SK-N-SH (cell line): ENCODE data around the gene PPP1R15B. TPM values are rescaled to one million over a fixed set of nuclear protein-coding genes. Genes with fewer than 3 reads are reported as not detected.

ENCODE experiments used
- CTCF ChIA-PET: fragments of 300-600, 350-600 bp; formaldehyde crosslinking; extraction: SDS; loops from one replicate; lab custom pipeline; 2021; lab: Yijun Ruan, JAX
- POLR2A ChIA-PET: fragments of 350-600 bp; sonication (Branson Sonifier 250); formaldehyde crosslinking; extraction: SDS; loops from one replicate; lab custom pipeline; 2020; ENCODE audit warnings: antibody characterized with exemption, inconsistent platforms; lab: Yijun Ruan, JAX
- DNase-seq: peaks from one replicate; pipeline ENCODE4 v3.0.0; 2012
- H2AFZ ChIP-seq: fragments of 200-600 bp; sonication (generic); 2 replicates; pipeline ENCODE4 v1.8.1; 2016; ENCODE audit warnings: antibody characterized with exemption, mild to moderate bottlenecking, low read depth
- H3F3A ChIP-seq: fragments of 200-600 bp; sonication (generic); replicated peaks from 2 replicates; pipeline ENCODE3; 2016; ENCODE audit warnings: antibody characterized with exemption, mild to moderate bottlenecking; ENCODE audit not compliant: insufficient read depth
- H3K27ac ChIP-seq, 2 experiments: fragments of 200-500 bp in 1 of 2; fragments of 200-600 bp in 1 of 2; sonication (Bioruptor generic) in 1 of 2; sonication (generic), shearing (Covaris generic) in 1 of 2; 2 replicates each; pipeline versions ENCODE4 v1.5.1 to v1.6.1; 2014 to 2016; ENCODE audit warnings: low read depth in 2 of 2, inconsistent platforms in 1 of 2, low read length in 1 of 2, mild to moderate bottlenecking in 1 of 2, mixed read lengths in 1 of 2
- H3K27me3 ChIP-seq: fragments of 200-600 bp; sonication (generic), shearing (Covaris generic); 2 replicates; pipeline ENCODE4 v1.6.1; 2016; ENCODE audit warnings: mixed run types; ENCODE audit not compliant: insufficient read depth
- H3K36me3 ChIP-seq, 2 experiments: fragments of 200-500 bp in 1 of 2; fragments of 200-600 bp in 1 of 2; sonication (Bioruptor generic) in 1 of 2; sonication (generic) in 1 of 2; replicated peaks in 1 of 2; 2 replicates each; pipeline versions ENCODE3 to v1.5.1; 2014 to 2016; ENCODE audit warnings: low read length in 1 of 2, mild to moderate bottlenecking in 1 of 2; ENCODE audit not compliant: insufficient read depth in 2 of 2, control insufficient read depth in 1 of 2
- H3K4me1 ChIP-seq, 2 experiments: fragments of 200-500 bp in 1 of 2; fragments of 200-600 bp in 1 of 2; sonication (Bioruptor generic) in 1 of 2; sonication (generic), shearing (Covaris generic) in 1 of 2; 2 replicates each; pipeline versions ENCODE4 v1.5.1 to v1.6.1; 2014 to 2016; ENCODE audit warnings: low read depth in 1 of 2, low read length in 1 of 2, mixed run types in 1 of 2; ENCODE audit not compliant: insufficient read depth in 2 of 2, control insufficient read depth in 1 of 2
- H3K4me2 ChIP-seq: fragments of 200-600 bp; sonication (generic), shearing (Covaris generic); 2 replicates; pipeline ENCODE4 v1.6.1; 2017; ENCODE audit warnings: mixed run types
- H3K4me3 ChIP-seq, 2 experiments: fragments of 200-500 bp in 1 of 2; fragments of 200-600 bp in 1 of 2; sonication (Bioruptor generic) in 1 of 2; sonication (generic), shearing (Covaris generic) in 1 of 2; 2 replicates each; pipeline versions ENCODE4 v1.5.1 to v1.8.1; 2014 to 2016; ENCODE audit warnings: low read depth in 2 of 2, inconsistent platforms in 1 of 2, low read length in 1 of 2, mild to moderate bottlenecking in 1 of 2, mixed read lengths in 1 of 2, moderate library complexity in 1 of 2
- H3K79me2 ChIP-seq: fragments of 200-600 bp; sonication (generic); 2 replicates; pipeline ENCODE4 v1.8.1; 2017; ENCODE audit warnings: mild to moderate bottlenecking; ENCODE audit not compliant: insufficient read depth
- H3K9ac ChIP-seq: fragments of 200-600 bp; sonication (generic); 2 replicates; pipeline ENCODE4 v1.6.1; 2017; ENCODE audit warnings: mixed run types
- H3K9me2 ChIP-seq: fragments of 200-600 bp; sonication (generic); 2 replicates; pipeline ENCODE4 v1.6.1; 2017; ENCODE audit warnings: mixed run types
- H3K9me3 ChIP-seq: fragments of 200-600 bp; sonication (generic); 2 replicates; pipeline ENCODE4 v1.6.1; 2017; ENCODE audit warnings: mixed run types, mild to moderate bottlenecking, moderate library complexity
- H4K20me1 ChIP-seq: fragments of 200-600 bp; sonication (generic); 2 replicates; pipeline ENCODE4 v1.6.1; 2017; ENCODE audit warnings: mild to moderate bottlenecking, mixed run types; ENCODE audit not compliant: insufficient read depth
- CTCF ChIP-seq: fragments of 200-600 bp; sonication (generic); IDR thresholded peaks from 2 replicates; pipeline ENCODE4 v1.6.1; 2017; ENCODE audit warnings: antibody characterized with exemption, mild to moderate bottlenecking, moderate library complexity
- EP300 ChIP-seq, 2 experiments: IDR thresholded peaks; 2 replicates each; pipeline versions ENCODE4 v1.4.0 to v1.6.1; 2012; ENCODE audit warnings: borderline replicate concordance in 1 of 2, low read depth in 1 of 2, low read length in 1 of 2
- FOSL2 ChIP-seq: IDR thresholded peaks from 2 replicates; pipeline ENCODE4 v1.4.0; 2012; ENCODE audit warnings: low read depth, mild to moderate bottlenecking, moderate library complexity, borderline replicate concordance
- GABPA ChIP-seq: IDR thresholded peaks from 2 replicates; pipeline ENCODE4 v1.4.0; 2012; ENCODE audit warnings: low read depth, mild to moderate bottlenecking
- IRF3 ChIP-seq: fragments of 150-350 bp; IDR thresholded peaks from 2 replicates; pipeline ENCODE4 v1.6.1; 2016; ENCODE audit warnings: mild to moderate bottlenecking, low read depth, low read length
- JUND ChIP-seq: IDR thresholded peaks from 2 replicates; pipeline ENCODE4 v1.4.0; 2012
- MAX ChIP-seq: IDR thresholded peaks from 2 replicates; pipeline ENCODE4 v1.4.0; 2012; ENCODE audit warnings: low read depth
- MEF2A ChIP-seq: IDR thresholded peaks from 2 replicates; pipeline ENCODE4 v1.4.0; 2012; ENCODE audit warnings: low read depth, borderline replicate concordance
- NFIC ChIP-seq: IDR thresholded peaks from 2 replicates; pipeline ENCODE4 v1.4.0; 2012; ENCODE audit warnings: borderline replicate concordance
- PBX3 ChIP-seq: IDR thresholded peaks from 2 replicates; pipeline ENCODE4; 2012
- POLR2AphosphoS5 ChIP-seq: IDR thresholded peaks from 2 replicates; pipeline ENCODE4 v1.6.1; 2012; ENCODE audit warnings: low read depth, low read length
- RAD21 ChIP-seq: IDR thresholded peaks from 2 replicates; pipeline ENCODE4 v1.6.1; 2012; ENCODE audit warnings: mild to moderate bottlenecking, low read length
- RCOR1 ChIP-seq: fragments of 150-350 bp; IDR thresholded peaks from 2 replicates; pipeline ENCODE4 v1.6.1; 2017; ENCODE audit warnings: antibody characterized with exemption, low read length
- SMC3 ChIP-seq: IDR thresholded peaks from 2 replicates; pipeline ENCODE4 v1.6.1; 2012; ENCODE audit warnings: low read depth, low read length, improper control_type of control experiment
- TAF1 ChIP-seq: IDR thresholded peaks from 2 replicates; pipeline ENCODE4 v1.6.1; 2012; ENCODE audit warnings: low read depth, mild to moderate bottlenecking, low read length, moderate library complexity, borderline replicate concordance
- USF1 ChIP-seq: IDR thresholded peaks from 2 replicates; pipeline ENCODE4 v1.4.0; 2012; ENCODE audit warnings: low read depth, borderline replicate concordance
- ZBTB33 ChIP-seq: IDR thresholded peaks from 2 replicates; pipeline ENCODE4 v1.4.0; 2012; ENCODE audit warnings: low read depth, borderline replicate concordance
- WGBS: methylation state at CpG from one replicate; pipeline ENCODE4 v1.1.6; 2017; ENCODE audit warnings: low lambda C conversion rate; 5-methylcytosine and 5-hydroxymethylcytosine counted together
- polyA plus RNA-seq, 3 experiments: library from polyadenylated mRNA; depleted of rRNA; stranded (reverse); fragments of >200 nt; gene quantifications; 2 replicates each; pipeline ENCODE4 v1.2.3, GENCODE V29; 2012

Gene PPP1R15B
- polyA plus RNA-seq, 1 of the 3 experiments (the other 2 are of a cell fraction): 12.1 TPM

- POLR2A ChIA-PET: interaction anchor here (2.4 kb wide), 1 partner anchor 60 kb away, joined by 5 read pairs; the partner anchor contains the start of gene PIK3C2B
- H3K9me3 ChIP-seq: no peaks in the 10 kb centered on the region
- no peak overlapping the region for H2AFZ ChIP-seq
- H3K79me2 ChIP-seq: no peaks in the 10 kb centered on the region
- TF ChIP-seq POLR2AphosphoS5 (no peak), NFIC (no peak), PBX3 (no peak), CTCF (no peak), SMC3 (no peak), USF1 (no peak)
- H3K4me3 ChIP-seq: no peak overlapping the region
- DNase-seq: no peak
- H3K9me2 ChIP-seq: no peaks in the 10 kb centered on the region
- H4K20me1 ChIP-seq: no peaks in the 10 kb centered on the region
- 92% methylated on average over 9 of the region's 9 CpGs for WGBS
- H3F3A ChIP-seq: peaks cover 14% of the 10 kb centered on the region
- no peak overlapping the region for H3K4me2 ChIP-seq
- H3K4me1 ChIP-seq: peaks cover 15 to 17% of the 10 kb centered on the region in 2 experiments
- CTCF ChIA-PET: interaction anchor here (1.6 to 35.1 kb wide), 3 partner anchors 12 to 63 kb away, joined by 5 to 1005 read pairs (median 132); partner anchors contain the start of gene PIK3C2B
- H3K9ac ChIP-seq: no peak overlapping the region
- no peak overlapping the region for H3K27ac ChIP-seq
- peaks cover 0 to 19% of the 10 kb centered on the region in 2 experiments for H3K36me3 ChIP-seq
- H3K27me3 ChIP-seq: no peaks in the 10 kb centered on the region
Observed at GRCh38 chr1:204434116-204434755, 22.6 kb upstream of the PPP1R15B start.

GRCh38 chr1:204432708-204433107 lies 21.1 kb upstream of the PPP1R15B start:
- Histone ChIP-seq H3F3A (peaks cover 1% of the 10 kb centered on the region), H3K9me3 (no peaks in the 10 kb centered on the region), H4K20me1 (no peaks in the 10 kb centered on the region), H3K27ac (no peak overlapping the region), H3K4me2 (no peak overlapping the region), H3K9ac (no peak overlapping the region), H3K4me3 (no peak overlapping the region), H3K36me3 (peaks cover 0 to 22% of the 10 kb centered on the region in 2 experiments), H2AFZ (no peak overlapping the region), H3K9me2 (no peaks in the 10 kb centered on the region), H3K27me3 (no peaks in the 10 kb centered on the region), H3K4me1 (peaks cover 2 to 9% of the 10 kb centered on the region in 2 experiments; a peak in 3 of 4 replicates), H3K79me2 (no peaks in the 10 kb centered on the region)
- no peak for DNase-seq
- WGBS: 95% methylated on average over 2 of the region's 2 CpGs
- CTCF ChIA-PET: interaction anchor here (1.0 to 35.1 kb wide), 8 partner anchors 14 to 64 kb away, joined by 4 to 1005 read pairs (median 18); partner anchors contain the start of gene PIK3C2B
- POLR2A ChIA-PET: no interaction called here
- TF ChIP-seq POLR2AphosphoS5: no peak
- no peak for TF ChIP-seq JUND
- no peak for TF ChIP-seq IRF3
- no peak for TF ChIP-seq USF1
- no peak for TF ChIP-seq RCOR1
- no peak for TF ChIP-seq ZBTB33
- no peak for TF ChIP-seq MEF2A
- TF ChIP-seq TAF1: no peak
- no peak for TF ChIP-seq MAX
- no peak for TF ChIP-seq RAD21
- TF ChIP-seq EP300 (IDR thresholded peaks at IDR 0.05; ENCODE audit: borderline replicate concordance in 1 of 2, low read depth in 1 of 2, low read length in 1 of 2): no peak
- no peak for TF ChIP-seq GABPA
- no peak for TF ChIP-seq FOSL2
